CD8-positive, alpha-beta memory T cell (primary cell): ENCODE results near the gene HAUS3. TPM values are rescaled to one million over a fixed set of nuclear protein-coding genes. Genes with fewer than 3 reads are reported as not detected.
"Not testable (repeated sequence)": the region's sequence is repeated elsewhere in the genome, so short reads cannot be mapped to it uniquely, and the experiment has no call there.

Source experiments
- CTCF ChIA-PET: fragments of 350-600 bp; sonication (Branson Sonifier 250); formaldehyde crosslinking; loops from one replicate; lab custom pipeline; 2021; ENCODE audit warnings: antibody characterized with exemption; lab: Charles Lee
- POLR2A ChIA-PET: fragments of 350-600 bp; sonication (Branson Sonifier 250); formaldehyde crosslinking; loops from one replicate; lab custom pipeline; 2021; ENCODE audit warnings: antibody characterized with exemption; lab: Charles Lee
- DNase-seq, 5 donors: peaks; one replicate each; pipeline versions ENCODE4 v3.0.0 to v3.0.0-alpha.2; 2020 to 2022; ENCODE audit warnings: mixed read lengths in 1 of 5
- H3K27ac ChIP-seq: one replicate; pipeline ENCODE4 v1.7.0; 2013; ENCODE audit warnings: low read depth, mild to moderate bottlenecking, low read length, moderate library complexity
- H3K27me3 ChIP-seq: 2 replicates; pipeline ENCODE4 v1.7.0; 2013; ENCODE audit warnings: low read length, mild to moderate bottlenecking; ENCODE audit not compliant: insufficient read depth, poor library complexity, severe bottlenecking
- H3K36me3 ChIP-seq: 2 replicates; pipeline ENCODE4 v1.7.0; 2013; ENCODE audit warnings: mild to moderate bottlenecking, low read length, moderate library complexity; ENCODE audit not compliant: insufficient read depth
- H3K4me1 ChIP-seq: 2 replicates; pipeline ENCODE4 v1.7.0; 2013; ENCODE audit warnings: mild to moderate bottlenecking, low read length, moderate library complexity; ENCODE audit not compliant: insufficient read depth
- H3K4me3 ChIP-seq: 2 replicates; pipeline ENCODE4 v1.7.0; 2013; ENCODE audit warnings: mild to moderate bottlenecking, low read length
- H3K9me3 ChIP-seq: 2 replicates; pipeline ENCODE4 v1.7.0; 2013; ENCODE audit warnings: mild to moderate bottlenecking, low read length
- H3K27ac Mint-ChIP-seq, 8 donors: one replicate each; pipeline ENCODE4 v1.8.0; 2020 to 2021; ENCODE audit warnings: mixed read lengths in 8 of 8, mild to moderate bottlenecking in 6 of 8, inconsistent platforms in 3 of 8, moderate library complexity in 3 of 8
- H3K27me3 Mint-ChIP-seq, 2 donors: one replicate each; pipeline ENCODE4 v1.8.0; 2020 to 2021; ENCODE audit warnings: mixed read lengths in 2 of 2, mild to moderate bottlenecking in 1 of 2, moderate library complexity in 1 of 2
- H3K36me3 Mint-ChIP-seq, 3 donors: one replicate each; pipeline ENCODE4 v1.8.0; 2020 to 2021; ENCODE audit warnings: mixed read lengths in 3 of 3, inconsistent platforms in 1 of 3, mild to moderate bottlenecking in 1 of 3
- H3K4me1 Mint-ChIP-seq, 3 donors: one replicate each; pipeline ENCODE4 v1.8.0; 2020 to 2021; ENCODE audit warnings: mixed read lengths in 3 of 3, inconsistent platforms in 1 of 3, mild to moderate bottlenecking in 1 of 3
- H3K4me3 Mint-ChIP-seq, 7 donors: one replicate each; pipeline ENCODE4 v1.8.0; 2020 to 2021; ENCODE audit warnings: mixed read lengths in 7 of 7, mild to moderate bottlenecking in 6 of 7, moderate library complexity in 4 of 7, inconsistent platforms in 2 of 7
- H3K9me3 Mint-ChIP-seq, 5 donors: one replicate each; pipeline ENCODE4 v1.8.0; 2020 to 2022; ENCODE audit warnings: mixed read lengths in 5 of 5, mild to moderate bottlenecking in 3 of 5, moderate library complexity in 2 of 5, inconsistent platforms in 1 of 5
- polyA plus RNA-seq: library from polyadenylated mRNA; unstranded; fragments of 300-500 nt; fragmentation: Illumina TruSeq; gene quantifications from one replicate; pipeline ENCODE4 v1.2.3, GENCODE V29; 2021
- total RNA-seq, 2 experiments: library from RNA; stranded (reverse); gene quantifications; one replicate each; pipeline ENCODE4 v1.2.3, GENCODE V29; 2021

HAUS3 gene
- total and polyA plus RNA-seq, 3 experiments from 2014 or later: 23.8 to 26.6 (median 23.9) TPM

- ChIA-PET POLR2A (no interaction called here), CTCF (interaction anchor here (0.5 to 4.0 kb wide), 4 partner anchors 23 to 306 kb away, joined by 3 to 39 read pairs (median 11); partner anchors contain the start of genes HAUS3 and POLN)
- H3K4me3 ChIP-seq: no peak overlapping the region
- H3K27me3 ChIP-seq: no peaks in the 10 kb centered on the region
- no peaks in the 10 kb centered on the region for H3K4me1 ChIP-seq
- no peaks in the 10 kb centered on the region for H3K9me3 Mint-ChIP-seq
- peaks cover 3% of the 10 kb centered on the region for H3K36me3 ChIP-seq
- H3K27ac ChIP-seq: no peak overlapping the region
- peaks cover 0 to 9% (median 0%) of the 10 kb centered on the region in 3 donors for H3K36me3 Mint-ChIP-seq
- H3K27ac Mint-ChIP-seq: no peak overlapping the region
- H3K4me3 Mint-ChIP-seq: no peak overlapping the region
- no peaks in the 10 kb centered on the region for H3K9me3 ChIP-seq
- no peak for DNase-seq
- H3K4me1 Mint-ChIP-seq: peaks cover 6% of the 10 kb centered on the region in 3 donors
- H3K27me3 Mint-ChIP-seq: peaks cover 0 to 2% of the 10 kb centered on the region in 2 donors
Measured at GRCh38 chr4:2218436-2218835, 23.5 kb downstream of the HAUS3 start.

DNA sequence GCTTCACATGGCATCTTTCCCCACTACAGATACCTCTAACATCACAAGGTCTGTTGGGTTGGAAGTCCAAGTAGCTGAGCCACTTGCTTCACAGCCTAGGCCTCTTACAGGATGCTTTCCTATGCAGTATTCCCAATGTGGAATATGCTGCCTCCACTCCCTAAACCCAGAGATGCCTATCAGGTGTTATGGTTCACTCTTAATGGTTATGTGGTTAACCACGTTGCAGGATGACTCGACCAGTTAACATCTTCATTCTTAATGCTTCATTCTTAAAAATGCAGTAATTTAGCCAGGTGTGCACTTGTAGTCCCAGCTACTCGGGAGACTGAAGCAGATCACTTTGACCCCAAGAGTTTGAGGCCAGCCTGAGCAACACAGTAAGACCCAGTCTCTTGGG, 24.2 kb downstream of the HAUS3 start:
- peaks cover 0 to 2% of the 10 kb centered on the region in 2 donors for H3K27me3 Mint-ChIP-seq
- H3K36me3 ChIP-seq: no peaks in the 10 kb centered on the region
- no peaks in the 10 kb centered on the region for H3K4me1 ChIP-seq
- DNase-seq: no peak
- no peak overlapping the region for H3K4me3 Mint-ChIP-seq
- H3K4me3 ChIP-seq: no peak overlapping the region
- H3K27ac ChIP-seq: no peak overlapping the region
- ChIA-PET CTCF (interaction anchor here (1.1 to 3.7 kb wide), 2 partner anchors 23 to 137 kb away, joined by 5 to 17 read pairs; partner anchors contain the start of genes HAUS3 and POLN), POLR2A (no interaction called here)
- H3K4me1 Mint-ChIP-seq: peaks cover 6% of the 10 kb centered on the region in 3 donors
- H3K9me3 Mint-ChIP-seq: no peaks in the 10 kb centered on the region
- peaks cover 0 to 2% (median 0%) of the 10 kb centered on the region in 3 donors for H3K36me3 Mint-ChIP-seq
- H3K27me3 ChIP-seq: no peaks in the 10 kb centered on the region
- H3K9me3 ChIP-seq: no peaks in the 10 kb centered on the region
- peak overlapping the region in 2 of 8 donors; percentile 7 to 43 for H3K27ac Mint-ChIP-seq

GRCh38 chr4:2212831-2213230, 29.1 kb downstream of the HAUS3 start:
- POLR2A ChIA-PET: no interaction called here
- Histone ChIP-seq H3K4me1 (no peaks in the 10 kb centered on the region), H3K9me3 (no peaks in the 10 kb centered on the region), H3K4me3 (no peak overlapping the region), H3K27me3 (no peaks in the 10 kb centered on the region), H3K36me3 (no peaks in the 10 kb centered on the region), H3K27ac (no peak overlapping the region)
- Mint-ChIP-seq H3K27me3 (peaks cover 0 to 4% of the 10 kb centered on the region in 2 donors), H3K4me3 (no peak overlapping the region), H3K9me3 (no peaks in the 10 kb centered on the region), H3K36me3 (no peaks in the 10 kb centered on the region), H3K27ac (peak overlapping the region in 1 of 8 donors; percentile 54), H3K4me1 (no peaks in the 10 kb centered on the region)
- CTCF ChIA-PET: no interaction called here
- no peak for DNase-seq

GRCh38 chr4:2202789-2203188, 39.1 kb downstream of the HAUS3 start:
- H3K27ac ChIP-seq, H3K27me3 Mint-ChIP-seq, H3K4me1 ChIP-seq, H3K4me1 Mint-ChIP-seq, H3K9me3 ChIP-seq, DNase-seq, H3K4me3 ChIP-seq, H3K4me3 Mint-ChIP-seq, POLR2A ChIA-PET, H3K36me3 ChIP-seq, H3K27ac Mint-ChIP-seq, H3K9me3 Mint-ChIP-seq, H3K27me3 ChIP-seq, CTCF ChIA-PET: not testable (repeated sequence)
- H3K36me3 Mint-ChIP-seq: peaks cover 4 to 18% (median 6%) of the 10 kb centered on the region in 3 donors

GRCh38 chr4:2194496-2194895, 47.4 kb downstream of the HAUS3 start:
- ChIA-PET CTCF (no interaction called here), POLR2A (no interaction called here)
- H3K27ac ChIP-seq: no peak overlapping the region
- no peaks in the 10 kb centered on the region for H3K9me3 Mint-ChIP-seq
- peaks cover 0 to 2% of the 10 kb centered on the region in 2 donors for H3K27me3 Mint-ChIP-seq
- H3K4me1 ChIP-seq: no peaks in the 10 kb centered on the region
- H3K4me3 Mint-ChIP-seq: no peak overlapping the region
- no peaks in the 10 kb centered on the region for H3K27me3 ChIP-seq
- no peaks in the 10 kb centered on the region for H3K4me1 Mint-ChIP-seq
- H3K4me3 ChIP-seq: no peak overlapping the region
- DNase-seq: no peak
- H3K36me3 ChIP-seq: no peaks in the 10 kb centered on the region
- peaks cover 13 to 16% (median 13%) of the 10 kb centered on the region in 3 donors for H3K36me3 Mint-ChIP-seq
- no peaks in the 10 kb centered on the region for H3K9me3 ChIP-seq
- H3K27ac Mint-ChIP-seq: peak overlapping the region in 1 of 8 donors; percentile 8

DNA sequence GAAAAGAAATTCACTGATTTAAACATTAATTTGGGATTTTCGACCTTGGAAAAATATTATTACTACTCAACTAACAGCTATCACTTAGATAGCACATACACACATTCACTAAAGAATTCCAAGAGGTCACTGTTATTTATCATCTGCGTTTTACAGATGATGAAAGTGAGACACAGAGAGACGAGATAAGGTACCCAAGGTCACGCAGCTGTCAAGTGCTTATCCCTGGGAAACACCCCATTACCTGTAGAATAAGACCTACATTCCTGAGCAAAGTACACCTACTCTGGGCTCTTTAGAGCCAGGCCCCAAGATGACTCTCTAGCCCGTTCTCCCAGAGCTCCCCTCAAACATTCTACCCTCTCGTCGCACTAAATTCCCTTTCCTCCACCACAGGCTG, 48.6 kb downstream of the HAUS3 start:
- ChIA-PET POLR2A (no interaction called here), CTCF (no interaction called here)
- H3K9me3 Mint-ChIP-seq: peaks cover 0 to 3% (median 0%) of the 10 kb centered on the region in 5 donors
- peaks cover 0 to 2% of the 10 kb centered on the region in 2 donors for H3K27me3 Mint-ChIP-seq
- peaks cover 9 to 16% (median 11%) of the 10 kb centered on the region in 3 donors for H3K36me3 Mint-ChIP-seq
- Histone ChIP-seq H3K27ac (no peak overlapping the region), H3K27me3 (no peaks in the 10 kb centered on the region), H3K9me3 (no peaks in the 10 kb centered on the region), H3K4me1 (no peaks in the 10 kb centered on the region), H3K4me3 (no peak overlapping the region), H3K36me3 (no peaks in the 10 kb centered on the region)
- H3K27ac Mint-ChIP-seq: no peak overlapping the region
- no peak overlapping the region for H3K4me3 Mint-ChIP-seq
- H3K4me1 Mint-ChIP-seq: no peaks in the 10 kb centered on the region
- DNase-seq: no peak

GRCh38 chr4:2186865-2187172, 55.1 kb downstream of the HAUS3 start:
- H3K27ac Mint-ChIP-seq: no peak overlapping the region

GRCh38 chr4:2186133-2186864, 55.6 kb downstream of the HAUS3 start:
- Histone ChIP-seq H3K27me3 (no peaks in the 10 kb centered on the region), H3K4me1 (no peaks in the 10 kb centered on the region), H3K4me3 (no peak overlapping the region), H3K9me3 (no peaks in the 10 kb centered on the region), H3K36me3 (no peaks in the 10 kb centered on the region), H3K27ac (no peak overlapping the region)
- H3K4me3 Mint-ChIP-seq: no peak overlapping the region
- H3K4me1 Mint-ChIP-seq: no peaks in the 10 kb centered on the region
- CTCF ChIA-PET: no interaction called here
- H3K27ac Mint-ChIP-seq: peak overlapping the region in 1 of 8 donors; percentile 25
- peaks cover 6 to 40% (median 16%) of the 10 kb centered on the region in 3 donors for H3K36me3 Mint-ChIP-seq
- H3K9me3 Mint-ChIP-seq: peaks cover 8 to 35% (median 21%) of the 10 kb centered on the region in 5 donors
- H3K27me3 Mint-ChIP-seq: peaks cover 0 to 2% of the 10 kb centered on the region in 2 donors
- POLR2A ChIA-PET: no interaction called here
- DNase-seq: no peak

More at GRCh38 chr4:2186865-2187172, 55.1 kb downstream of the HAUS3 start:
- Mint-ChIP-seq H3K4me3 (no peak overlapping the region), H3K27me3 (peaks cover 0 to 2% of the 10 kb centered on the region in 2 donors), H3K36me3 (peaks cover 6 to 36% (median 16%) of the 10 kb centered on the region in 3 donors), H3K4me1 (no peaks in the 10 kb centered on the region), H3K9me3 (peaks cover 8 to 35% (median 21%) of the 10 kb centered on the region in 5 donors)
- H3K36me3 ChIP-seq: no peaks in the 10 kb centered on the region
- ChIA-PET CTCF (no interaction called here), POLR2A (no interaction called here)
- H3K4me1 ChIP-seq: no peaks in the 10 kb centered on the region
- no peaks in the 10 kb centered on the region for H3K9me3 ChIP-seq
- no peak overlapping the region for H3K27ac ChIP-seq
- DNase-seq: no peak
- H3K27me3 ChIP-seq: no peaks in the 10 kb centered on the region
- H3K4me3 ChIP-seq: no peak overlapping the region
